Naive thymus-derived CD8-positive, alpha-beta T cell (primary cell): ENCODE data around the gene CUX1. TPM values are rescaled to one million over a fixed set of nuclear protein-coding genes. Genes with fewer than 3 reads are reported as not detected.
"Not testable (repeated sequence)": the region's sequence is repeated elsewhere in the genome, so short reads cannot be mapped to it uniquely, and the experiment has no call there.

Source experiments
- ATAC-seq, 2 donors: fragments of 150-1000 bp; cut with Tn5 transposase in 1 of 2; sonication (Bioruptor Pico), chemical (Tn5 transposase) in 1 of 2; 1 replicate in 1 of 2; 2 replicates in 1 of 2; pipeline ENCODE4 v1.10.0; 2021; ENCODE audit warnings: mild to moderate bottlenecking in 2 of 2, moderate library complexity in 2 of 2
- POLR2A ChIA-PET: fragments of 350-600 bp; sonication (Branson Sonifier 250); formaldehyde crosslinking; loops from one replicate; lab custom pipeline; 2021; ENCODE audit warnings: antibody characterized with exemption; lab: Charles Lee
- DNase-seq, 10 donors: peaks; one replicate each; pipeline versions ENCODE4 v3.0.0 to v3.0.0-alpha.2; 2020 to 2022
- H3K27ac Mint-ChIP-seq, 10 donors: one replicate each; pipeline ENCODE4 v1.8.0; 2020 to 2022; ENCODE audit warnings: mild to moderate bottlenecking in 10 of 10, mixed read lengths in 10 of 10, moderate library complexity in 4 of 10, inconsistent platforms in 1 of 10
- H3K27me3 Mint-ChIP-seq, 5 donors: one replicate each; pipeline ENCODE4 v1.8.0; 2021 to 2022; ENCODE audit warnings: mixed read lengths in 5 of 5
- H3K36me3 Mint-ChIP-seq, 3 donors: one replicate each; pipeline ENCODE4 v1.8.0; 2020 to 2022; ENCODE audit warnings: mixed read lengths in 3 of 3, mild to moderate bottlenecking in 2 of 3, inconsistent platforms in 1 of 3
- H3K4me1 Mint-ChIP-seq, 4 donors: one replicate each; pipeline ENCODE4 v1.8.0; 2021 to 2022; ENCODE audit warnings: mixed read lengths in 4 of 4
- H3K4me3 Mint-ChIP-seq, 10 donors: one replicate each; pipeline ENCODE4 v1.8.0; 2020 to 2022; ENCODE audit warnings: mild to moderate bottlenecking in 10 of 10, mixed read lengths in 10 of 10, moderate library complexity in 6 of 10, inconsistent platforms in 1 of 10
- H3K9me3 Mint-ChIP-seq, 9 donors: one replicate each; pipeline ENCODE4 v1.8.0; 2020 to 2022; ENCODE audit warnings: mixed read lengths in 9 of 9, mild to moderate bottlenecking in 3 of 9, inconsistent platforms in 1 of 9, moderate library complexity in 1 of 9
- polyA plus RNA-seq, 3 donors: library from polyadenylated mRNA; unstranded; fragments of 300-500 nt; fragmentation: Illumina TruSeq; gene quantifications; one replicate each; pipeline ENCODE4 v1.2.3, GENCODE V29; 2021
- total RNA-seq, 8 experiments: library from RNA in 2 of 8; stranded (reverse) in 2 of 8; gene quantifications; one replicate each; pipeline ENCODE4 v1.2.3 and lab custom pipeline; 2021 to 2026

Gene CUX1
- total and polyA plus RNA-seq, 5 experiments from 2014 or later, result 10.3 to 66.2 (median 24.1) TPM

GRCh38 chr7:102046373-102047117, 229.1 kb downstream of the CUX1 start:
- Mint-ChIP-seq H3K4me3 (no peak overlapping the region), H3K4me1 (peaks cover 14 to 33% (median 19%) of the 10 kb centered on the region in 4 donors), H3K27ac (no peak overlapping the region), H3K27me3 (no peaks in the 10 kb centered on the region), H3K9me3 (no peaks in the 10 kb centered on the region), H3K36me3 (peaks cover 0 to 13% (median 12%) of the 10 kb centered on the region in 3 donors)
- POLR2A ChIA-PET, result no interaction called here
- DNase-seq (no peak), ATAC-seq (no peak)

- Mint-ChIP-seq H3K36me3 (peaks cover under 1 to 17% (median 12%) of the 10 kb centered on the region in 3 donors), H3K27me3 (no peaks in the 10 kb centered on the region), H3K27ac (no peak overlapping the region), H3K4me1 (peaks cover 14 to 33% (median 18%) of the 10 kb centered on the region in 4 donors), H3K9me3 (no peaks in the 10 kb centered on the region), H3K4me3 (no peak overlapping the region)
- ATAC-seq (no peak), DNase-seq (no peak)
- POLR2A ChIA-PET, result no interaction called here
Measured at GRCh38 chr7:102047167-102047566, 229.7 kb downstream of the CUX1 start.

GRCh38 chr7:102049765-102050164, 232.3 kb downstream of the CUX1 start:
- Mint-ChIP-seq H3K36me3 (peaks cover 15 to 34% (median 21%) of the 10 kb centered on the region in 3 donors), H3K9me3 (peaks cover 0 to 23% (median 4%) of the 10 kb centered on the region in 9 donors), H3K27me3 (no peaks in the 10 kb centered on the region), H3K4me3 (no peak overlapping the region), H3K27ac (no peak overlapping the region), H3K4me1 (peaks cover 8 to 22% (median 11%) of the 10 kb centered on the region in 4 donors)
- POLR2A ChIA-PET, result no interaction called here
- DNase-seq (no peak), ATAC-seq (no peak)

- ATAC-seq (no peak), DNase-seq (no peak)
- Mint-ChIP-seq H3K27me3 (no peaks in the 10 kb centered on the region), H3K36me3 (peaks cover 21 to 39% (median 26%) of the 10 kb centered on the region in 3 donors), H3K4me3 (no peak overlapping the region), H3K9me3 (peaks cover 0 to 30% (median 4%) of the 10 kb centered on the region in 9 donors), H3K27ac (peak overlapping the region in 1 of 10 donors; percentile 58), H3K4me1 (peaks cover under 1 to 15% (median 9%) of the 10 kb centered on the region in 4 donors)
- POLR2A ChIA-PET, result no interaction called here
Measured at GRCh38 chr7:102050864-102051460, 233.5 kb downstream of the CUX1 start.

- DNase-seq, H3K4me3 Mint-ChIP-seq, H3K27ac Mint-ChIP-seq, H3K27me3 Mint-ChIP-seq, POLR2A ChIA-PET, ATAC-seq: not testable (repeated sequence)
- peaks cover 0 to 30% (median 4%) of the 10 kb centered on the region in 9 donors for H3K9me3 Mint-ChIP-seq
- H3K36me3 Mint-ChIP-seq, result peaks cover 22 to 39% (median 27%) of the 10 kb centered on the region in 3 donors
- peaks cover 0 to 13% (median 9%) of the 10 kb centered on the region in 4 donors for H3K4me1 Mint-ChIP-seq
Measured at GRCh38 chr7:102051736-102052135, 234.3 kb downstream of the CUX1 start.

GRCh38 chr7:102054158-102054557, 236.7 kb downstream of the CUX1 start:
- Mint-ChIP-seq H3K27me3 (no peaks in the 10 kb centered on the region), H3K36me3 (peaks cover 21 to 35% (median 22%) of the 10 kb centered on the region in 3 donors), H3K27ac (no peak overlapping the region), H3K9me3 (peaks cover 0 to 30% (median 4%) of the 10 kb centered on the region in 9 donors), H3K4me1 (peaks cover 0 to 13% (median 6%) of the 10 kb centered on the region in 4 donors), H3K4me3 (no peak overlapping the region)
- DNase-seq (no peak), ATAC-seq (no peak)
- POLR2A ChIA-PET, result no interaction called here

GRCh38 chr7:102055181-102055976, 238.0 kb downstream of the CUX1 start:
- Mint-ChIP-seq H3K36me3 (peaks cover 15 to 31% (median 22%) of the 10 kb centered on the region in 3 donors), H3K27me3 (no peaks in the 10 kb centered on the region), H3K27ac (peak overlapping the region in 1 of 10 donors; percentile 22), H3K4me1 (peaks cover 2 to 13% (median 6%) of the 10 kb centered on the region in 4 donors), H3K9me3 (peaks cover 0 to 30% (median 4%) of the 10 kb centered on the region in 9 donors), H3K4me3 (no peak overlapping the region)
- POLR2A ChIA-PET, result no interaction called here
- ATAC-seq (no peak), DNase-seq (no peak)

- DNase-seq (no peak), ATAC-seq (no peak)
- H3K4me3 Mint-ChIP-seq, result no peak overlapping the region
- POLR2A ChIA-PET, result no interaction called here
- peaks cover 6 to 7% (median 7%) of the 10 kb centered on the region in 3 donors for H3K36me3 Mint-ChIP-seq
- H3K4me1 Mint-ChIP-seq, result peaks cover 5 to 16% (median 8%) of the 10 kb centered on the region in 4 donors
- H3K27ac Mint-ChIP-seq, result peak overlapping the region in 1 of 10 donors; percentile 40
- H3K27me3 Mint-ChIP-seq, result no peaks in the 10 kb centered on the region
- H3K9me3 Mint-ChIP-seq, result peaks cover 0 to 9% (median 0%) of the 10 kb centered on the region in 9 donors
Measured at GRCh38 chr7:102059524-102059923, 242.1 kb downstream of the CUX1 start.

- no peaks in the 10 kb centered on the region for H3K9me3 Mint-ChIP-seq
- DNase-seq, result no peak
- no peak for ATAC-seq
- H3K36me3 Mint-ChIP-seq, result peaks cover 0 to 5% (median 0%) of the 10 kb centered on the region in 3 donors
- H3K27me3 Mint-ChIP-seq, result no peaks in the 10 kb centered on the region
- H3K27ac Mint-ChIP-seq, result peak overlapping the region in 1 of 10 donors; percentile 8
- POLR2A ChIA-PET, result no interaction called here
- H3K4me3 Mint-ChIP-seq, result no peak overlapping the region
- H3K4me1 Mint-ChIP-seq, result peaks cover 5 to 11% (median 9%) of the 10 kb centered on the region in 4 donors
Measured at GRCh38 chr7:102061354-102061945, 244.0 kb downstream of the CUX1 start.

GRCh38 chr7:102061981-102062390, 244.6 kb downstream of the CUX1 start:
- Mint-ChIP-seq H3K27me3 (no peaks in the 10 kb centered on the region), H3K9me3 (no peaks in the 10 kb centered on the region), H3K4me3 (peak overlapping the region in 1 of 10 donors; percentile 40), H3K4me1 (peaks cover 5 to 11% (median 9%) of the 10 kb centered on the region in 4 donors), H3K27ac (peak overlapping the region in 1 of 10 donors; percentile 8), H3K36me3 (peaks cover 0 to 10% (median 0%) of the 10 kb centered on the region in 3 donors)
- POLR2A ChIA-PET, result no interaction called here
- DNase-seq, result peak in 1 of 10 donors; percentile 26
- peak in 1 of 2 donors; percentile 54 for ATAC-seq

- no peak overlapping the region for H3K4me3 Mint-ChIP-seq
- POLR2A ChIA-PET, result no interaction called here
- peaks cover 1 to 15% (median 3%) of the 10 kb centered on the region in 3 donors for H3K36me3 Mint-ChIP-seq
- no peaks in the 10 kb centered on the region for H3K27me3 Mint-ChIP-seq
- peak overlapping the region in 1 of 10 donors; percentile 3 for H3K27ac Mint-ChIP-seq
- H3K4me1 Mint-ChIP-seq, result peaks cover 5 to 11% (median 9%) of the 10 kb centered on the region in 4 donors
- no peak for ATAC-seq
- H3K9me3 Mint-ChIP-seq, result no peaks in the 10 kb centered on the region
- DNase-seq, result no peak
Measured at GRCh38 chr7:102063690-102064180, 246.3 kb downstream of the CUX1 start.
